ENCODE measurements around the gene ALB.

Gene ALB

GRCh38 chr4:73414936-73415271, 10.8 kb downstream of the ALB start:
- no peak overlapping the region for H3K27ac Mint-ChIP-seq
- H3K9me3 Mint-ChIP-seq, result no peaks in the 10 kb centered on the region
- no peaks in the 10 kb centered on the region for H3K36me3 Mint-ChIP-seq
- ATAC-seq (replicated peaks), result no peak
- DNase-seq, result no peak
- H3K4me1 Mint-ChIP-seq, result no peaks in the 10 kb centered on the region
- peaks cover 0 to 8% of the 10 kb centered on the region in 2 donors for H3K27me3 Mint-ChIP-seq
- no peak overlapping the region for H3K4me3 Mint-ChIP-seq

- peaks cover 0 to 8% of the 10 kb centered on the region in 2 donors for H3K27me3 Mint-ChIP-seq
- ATAC-seq (replicated peaks) (no peak), DNase-seq (no peak)
- H3K36me3 Mint-ChIP-seq, result no peaks in the 10 kb centered on the region
- no peak overlapping the region for H3K27ac Mint-ChIP-seq
- no peak overlapping the region for H3K4me3 Mint-ChIP-seq
- no peaks in the 10 kb centered on the region for H3K9me3 Mint-ChIP-seq
- H3K4me1 Mint-ChIP-seq, result no peaks in the 10 kb centered on the region
Measured at GRCh38 chr4:73415807-73416238, 11.7 kb downstream of the ALB start.

- Mint-ChIP-seq H3K4me3 (no peak overlapping the region), H3K4me1 (no peaks in the 10 kb centered on the region), H3K36me3 (no peaks in the 10 kb centered on the region), H3K9me3 (no peaks in the 10 kb centered on the region), H3K27ac (no peak overlapping the region), H3K27me3 (peaks cover 0 to 8% of the 10 kb centered on the region in 2 donors)
- no peak for ATAC-seq (replicated peaks)
- DNase-seq, result no peak
Measured at GRCh38 chr4:73416423-73417087, 12.5 kb downstream of the ALB start.

- peaks cover 0 to 7% of the 10 kb centered on the region in 2 donors for H3K27me3 Mint-ChIP-seq
- DNase-seq, result no peak
- ATAC-seq (replicated peaks), result no peak
- H3K4me1 Mint-ChIP-seq, result no peaks in the 10 kb centered on the region
- no peaks in the 10 kb centered on the region for H3K36me3 Mint-ChIP-seq
- H3K9me3 Mint-ChIP-seq, result no peaks in the 10 kb centered on the region
- no peak overlapping the region for H3K27ac Mint-ChIP-seq
- no peak overlapping the region for H3K4me3 Mint-ChIP-seq
Measured at GRCh38 chr4:73417342-73417741, 13.3 kb downstream of the ALB start.

- no peak overlapping the region for H3K4me3 Mint-ChIP-seq
- peaks cover 0 to 4% of the 10 kb centered on the region in 2 donors for H3K27me3 Mint-ChIP-seq
- H3K9me3 Mint-ChIP-seq, result no peaks in the 10 kb centered on the region
- ATAC-seq (replicated peaks), result no peak
- DNase-seq, result no peak
- H3K4me1 Mint-ChIP-seq, result no peaks in the 10 kb centered on the region
- H3K27ac Mint-ChIP-seq, result no peak overlapping the region
- no peaks in the 10 kb centered on the region for H3K36me3 Mint-ChIP-seq
Measured at GRCh38 chr4:73417973-73418372, 13.9 kb downstream of the ALB start.

- ATAC-seq (replicated peaks) (no peak), DNase-seq (no peak)
- no peaks in the 10 kb centered on the region for H3K36me3 Mint-ChIP-seq
- peaks cover 0 to 4% of the 10 kb centered on the region in 2 donors for H3K27me3 Mint-ChIP-seq
- H3K27ac Mint-ChIP-seq, result no peak overlapping the region
- no peaks in the 10 kb centered on the region for H3K4me1 Mint-ChIP-seq
- no peaks in the 10 kb centered on the region for H3K9me3 Mint-ChIP-seq
- H3K4me3 Mint-ChIP-seq, result no peak overlapping the region
Measured at GRCh38 chr4:73418677-73419076, 14.6 kb downstream of the ALB start.

- no peaks in the 10 kb centered on the region for H3K9me3 Mint-ChIP-seq
- no peak for ATAC-seq (replicated peaks)
- peaks cover 0 to 4% of the 10 kb centered on the region in 2 donors for H3K27me3 Mint-ChIP-seq
- no peaks in the 10 kb centered on the region for H3K4me1 Mint-ChIP-seq
- H3K36me3 Mint-ChIP-seq, result no peaks in the 10 kb centered on the region
- H3K27ac Mint-ChIP-seq, result no peak overlapping the region
- H3K4me3 Mint-ChIP-seq, result no peak overlapping the region
- DNase-seq, result no peak
Measured at GRCh38 chr4:73419106-73420038, 15.3 kb downstream of the ALB start.

- H3K4me1 Mint-ChIP-seq, result no peaks in the 10 kb centered on the region
- no peak overlapping the region for H3K27ac Mint-ChIP-seq
- H3K9me3 Mint-ChIP-seq, result no peaks in the 10 kb centered on the region
Measured at GRCh38 chr4:73420615-73421014, 16.5 kb downstream of the ALB start.

GRCh38 chr4:73421708-73422457, 17.8 kb downstream of the ALB start:
- no peaks in the 10 kb centered on the region for H3K36me3 Mint-ChIP-seq
- DNase-seq, result no peak
- ATAC-seq (replicated peaks), result no peak
- no peak overlapping the region for H3K4me3 Mint-ChIP-seq
- no peaks in the 10 kb centered on the region for H3K4me1 Mint-ChIP-seq
- H3K9me3 Mint-ChIP-seq, result no peaks in the 10 kb centered on the region
- no peak overlapping the region for H3K27ac Mint-ChIP-seq
- H3K27me3 Mint-ChIP-seq, result peaks cover 0 to 4% of the 10 kb centered on the region in 2 donors

More at GRCh38 chr4:73420615-73421014, 16.5 kb downstream of the ALB start:
- Mint-ChIP-seq H3K4me3 (no peak overlapping the region), H3K36me3 (no peaks in the 10 kb centered on the region), H3K27me3 (peaks cover 0 to 4% of the 10 kb centered on the region in 2 donors)
- ATAC-seq (replicated peaks) (no peak), DNase-seq (no peak)

GRCh38 chr4:73422458-73422752, 18.3 kb downstream of the ALB start:
- Mint-ChIP-seq H3K27me3 (peaks cover 0 to 4% of the 10 kb centered on the region in 2 donors), H3K4me1 (no peaks in the 10 kb centered on the region)
- DNase-seq, result no peak

GRCh38 chr4:73423184-73423583, 19.1 kb downstream of the ALB start:
- Mint-ChIP-seq H3K4me1 (no peaks in the 10 kb centered on the region), H3K4me3 (no peak overlapping the region), H3K27me3 (peaks cover 0 to 4% of the 10 kb centered on the region in 2 donors), H3K9me3 (no peaks in the 10 kb centered on the region), H3K27ac (no peak overlapping the region), H3K36me3 (no peaks in the 10 kb centered on the region)
- ATAC-seq (replicated peaks), result no peak
- DNase-seq, result no peak

More at GRCh38 chr4:73422458-73422752, 18.3 kb downstream of the ALB start:
- Mint-ChIP-seq H3K4me3 (no peak overlapping the region), H3K9me3 (no peaks in the 10 kb centered on the region), H3K36me3 (no peaks in the 10 kb centered on the region), H3K27ac (no peak overlapping the region)
- no peak for ATAC-seq (replicated peaks)

- Mint-ChIP-seq H3K36me3 (no peaks in the 10 kb centered on the region), H3K9me3 (no peaks in the 10 kb centered on the region), H3K27ac (no peak overlapping the region), H3K27me3 (peaks cover 0 to 4% of the 10 kb centered on the region in 2 donors), H3K4me1 (no peaks in the 10 kb centered on the region), H3K4me3 (no peak overlapping the region)
- ATAC-seq (replicated peaks) (no peak), DNase-seq (no peak)
Measured at GRCh38 chr4:73426666-73427065, 22.6 kb downstream of the ALB start.

- Mint-ChIP-seq H3K4me3 (no peak overlapping the region), H3K36me3 (no peaks in the 10 kb centered on the region), H3K4me1 (no peaks in the 10 kb centered on the region), H3K27me3 (no peaks in the 10 kb centered on the region), H3K27ac (no peak overlapping the region), H3K9me3 (no peaks in the 10 kb centered on the region)
- ATAC-seq (replicated peaks) (no peak), DNase-seq (no peak)
Measured at GRCh38 chr4:73429118-73429517, 25.0 kb downstream of the ALB start.

- DNase-seq, result no peak
- ATAC-seq (replicated peaks), result no peak
- no peak overlapping the region for H3K27ac Mint-ChIP-seq
- H3K4me1 Mint-ChIP-seq, result no peaks in the 10 kb centered on the region
- H3K36me3 Mint-ChIP-seq, result no peaks in the 10 kb centered on the region
- H3K27me3 Mint-ChIP-seq, result peaks cover 0 to 3% of the 10 kb centered on the region in 2 donors
- no peak overlapping the region for H3K4me3 Mint-ChIP-seq
- H3K9me3 Mint-ChIP-seq, result no peaks in the 10 kb centered on the region
Measured at GRCh38 chr4:73429826-73430587, 25.9 kb downstream of the ALB start.
